LNCaP clone FGC (cell line): ENCODE data around the gene ARFGEF2.

ENCODE experiments used
- DNase-seq: peaks from one replicate; pipeline ENCODE4 v3.0.0-alpha.2; 2011; ENCODE audit warnings: low read depth
- H3K4me3 ChIP-seq: 2 replicates; pipeline ENCODE4 v1.5.1; 2011; ENCODE audit warnings: mild to moderate bottlenecking, low read depth, low read length, control low read depth
- CTCF ChIP-seq: IDR thresholded peaks from 2 replicates; pipeline ENCODE4 v1.5.1; 2012; ENCODE audit warnings: mild to moderate bottlenecking; ENCODE audit not compliant: control insufficient read depth, insufficient read depth; ENCODE audit errors: extremely low read depth

ARFGEF2 gene

GRCh38 chr20:49028684-49029083 is 107.2 kb downstream of the ARFGEF2 start:
- DNase-seq: no peak
- no peak overlapping the region for H3K4me3 ChIP-seq
- peak; percentile 34 for TF ChIP-seq CTCF

GRCh38 chr20:49029203-49029602 is 107.7 kb downstream of the ARFGEF2 start:
- no peak overlapping the region for H3K4me3 ChIP-seq
- TF ChIP-seq CTCF: no peak
- DNase-seq: no peak

GRCh38 chr20:49030954-49031619 is 109.6 kb downstream of the ARFGEF2 start:
- DNase-seq: no peak
- TF ChIP-seq CTCF: no peak
- H3K4me3 ChIP-seq: no peak overlapping the region

- TF ChIP-seq CTCF: no peak
- no peak for DNase-seq
- H3K4me3 ChIP-seq: no peak overlapping the region
These were observed 110.9 kb downstream of the ARFGEF2 start for GRCh38 chr20:49032455-49032854.

GRCh38 chr20:49034070-49034732 is 112.7 kb downstream of the ARFGEF2 start:
- no peak for DNase-seq
- TF ChIP-seq CTCF: no peak
- no peak overlapping the region for H3K4me3 ChIP-seq

GRCh38 chr20:49037962-49038387 is 116.5 kb downstream of the ARFGEF2 start:
- H3K4me3 ChIP-seq: no peak overlapping the region
- DNase-seq: no peak
- TF ChIP-seq CTCF: no peak

GRCh38 chr20:49039854-49040253 is 118.3 kb downstream of the ARFGEF2 start:
- H3K4me3 ChIP-seq: no peak overlapping the region
- DNase-seq: no peak
- no peak for TF ChIP-seq CTCF
